ENCODE results near the gene DAPK2.
"Not testable (repeated sequence)": the region's sequence is repeated elsewhere in the genome, so short reads cannot be mapped to it uniquely, and the experiment has no call there.

DAPK2 gene

GRCh38 chr15:63967616-63968015 is 78.7 kb downstream of the DAPK2 start:
- no peak for TF ChIP-seq CTCF (IDR thresholded peaks at IDR 0.05; ENCODE audit: control extremely low read depth, extremely low read depth, low read depth, missing control alignments)
- DNase-seq (ENCODE audit: extremely low spot score) = no peak
- POLR2A ChIA-PET = no interaction called here
- CTCF ChIA-PET = interaction anchor here (1.1 to 7.2 kb wide), 9 partner anchors 10 to 216 kb away, joined by 3 to 92 read pairs (median 3); no protein-coding TSS in a partner anchor

- POLR2A ChIA-PET; DNase-seq (ENCODE audit: extremely low spot score): not testable (repeated sequence)
- CTCF ChIA-PET = interaction anchor here (1.4 kb wide), 1 partner anchor 20 kb away, joined by 3 read pairs; no protein-coding TSS in a partner anchor
These were observed 83.2 kb downstream of the DAPK2 start for GRCh38 chr15:63962947-63963721.

GRCh38 chr15:63953524-63953923 is 92.8 kb downstream of the DAPK2 start:
- no peak for TF ChIP-seq CTCF (IDR thresholded peaks at IDR 0.05; ENCODE audit: control extremely low read depth, extremely low read depth, low read depth, missing control alignments)
- ChIA-PET POLR2A (no interaction called here), CTCF (interaction anchor here (2.8 kb wide), 1 partner anchor 8 kb away, joined by 22 read pairs; no protein-coding TSS in a partner anchor)
- DNase-seq (ENCODE audit: extremely low spot score) = no peak

DNA sequence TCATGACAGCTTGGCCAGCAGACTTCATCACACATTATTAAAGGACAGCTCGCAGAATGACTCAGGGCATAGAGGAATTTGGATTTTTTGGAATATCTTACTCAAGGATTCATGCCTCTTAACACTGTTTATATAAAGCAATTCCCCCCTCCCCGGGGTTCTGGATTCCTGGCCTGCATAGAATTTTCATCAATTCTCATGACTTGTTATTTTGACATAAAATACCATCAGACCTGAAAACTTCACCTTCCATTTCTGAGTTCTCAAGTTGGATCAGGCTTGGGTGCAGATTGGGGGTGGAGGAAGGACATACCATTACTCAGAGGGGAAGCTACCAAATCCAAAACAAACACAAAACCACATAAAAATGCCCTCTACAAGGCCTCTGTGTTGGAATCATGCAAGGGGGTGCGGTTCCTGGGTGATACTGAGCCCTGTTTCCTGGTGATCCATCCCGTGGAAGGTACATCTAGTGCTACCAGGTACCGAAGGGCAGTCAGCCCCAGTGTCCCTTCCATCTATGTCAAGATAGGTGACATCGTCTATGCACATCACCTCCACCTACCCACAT is 95.3 kb downstream of the DAPK2 start:
- POLR2A ChIA-PET = interaction anchor here (0.7 kb wide), 1 partner anchor 118 kb away, joined by 3 read pairs; no protein-coding TSS in a partner anchor
- no peak for DNase-seq (ENCODE audit: extremely low spot score)
- TF ChIP-seq CTCF (IDR thresholded peaks at IDR 0.05; ENCODE audit: control extremely low read depth, extremely low read depth, low read depth, missing control alignments) = no peak
- CTCF ChIA-PET = interaction anchor here (1.5 kb wide), 1 partner anchor 17 kb away, joined by 4 read pairs; no protein-coding TSS in a partner anchor

DNA sequence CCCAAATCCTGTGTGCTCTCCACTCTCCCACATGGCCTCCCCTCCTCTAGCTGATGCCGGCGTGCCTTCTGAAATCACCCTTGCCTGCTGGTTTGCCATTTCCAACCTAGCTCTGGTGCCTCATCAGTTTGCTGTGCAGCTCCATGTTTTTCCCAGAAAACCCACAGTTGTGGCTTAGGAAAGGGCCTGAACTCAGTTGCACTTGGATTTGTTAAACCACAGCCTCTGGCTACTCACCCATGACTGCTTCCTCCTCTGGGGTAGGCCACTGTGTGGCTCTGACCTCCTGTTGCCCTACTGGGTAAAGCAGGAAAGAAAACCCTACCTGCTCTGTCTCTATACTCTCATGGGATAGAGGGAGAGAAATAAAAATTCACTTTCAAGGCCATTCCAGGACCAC is 97.3 kb downstream of the DAPK2 start:
- CTCF ChIA-PET = interaction anchor here (1.1 to 5.9 kb wide), 2 partner anchors 99 to 337 kb away, joined by 3 to 68 read pairs; partner anchors contain the start of gene DAPK2
- POLR2A ChIA-PET = no interaction called here
- no peak for TF ChIP-seq CTCF (IDR thresholded peaks at IDR 0.05; ENCODE audit: control extremely low read depth, extremely low read depth, low read depth, missing control alignments)
- no peak for DNase-seq (ENCODE audit: extremely low spot score)

DNA sequence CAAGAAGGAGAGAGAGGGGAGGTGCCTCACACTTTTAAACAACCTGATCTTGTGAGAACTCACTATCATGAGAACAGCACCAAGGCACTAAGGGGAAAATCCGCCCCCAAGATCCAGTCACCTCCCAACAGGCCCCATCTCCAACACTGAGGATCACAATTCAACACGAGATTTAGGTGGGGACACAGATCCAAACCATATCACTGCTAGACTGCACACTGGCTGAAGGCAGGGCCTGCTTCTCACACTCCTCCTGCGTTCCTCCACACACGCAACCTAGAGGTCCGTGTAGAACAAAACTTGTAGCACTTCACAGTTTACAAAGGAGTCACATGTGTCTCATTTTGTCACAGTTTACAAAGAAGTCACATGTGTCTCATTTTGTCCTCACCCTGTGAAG is 97.8 kb downstream of the DAPK2 start:
- ChIA-PET CTCF (interaction anchor here (1.1 to 5.9 kb wide), 3 partner anchors 21 to 337 kb away, joined by 3 to 68 read pairs (median 59); partner anchors contain the start of gene DAPK2), POLR2A (no interaction called here)
- DNase-seq (ENCODE audit: extremely low spot score) = no peak
- no peak for TF ChIP-seq CTCF (IDR thresholded peaks at IDR 0.05; ENCODE audit: control extremely low read depth, extremely low read depth, low read depth, missing control alignments)

DNA sequence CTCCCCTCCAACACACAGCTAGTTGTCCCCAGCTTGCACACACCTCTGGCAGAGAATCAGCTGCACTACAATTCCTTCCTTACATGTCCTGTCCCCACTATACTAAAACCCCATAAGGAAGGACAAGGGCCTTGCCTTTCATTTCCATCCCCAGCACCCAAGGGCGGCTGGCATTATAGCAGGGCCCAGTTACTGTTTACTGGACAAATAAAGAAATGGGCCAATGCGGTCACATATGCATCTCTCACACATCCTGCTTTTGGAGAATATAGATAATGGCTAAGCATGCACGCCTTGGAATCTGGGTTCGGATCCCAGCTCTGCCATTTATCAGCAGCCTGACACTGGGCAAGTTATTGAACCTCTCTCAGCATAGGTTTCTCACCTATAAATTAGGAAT is 99.1 kb downstream of the DAPK2 start:
- TF ChIP-seq CTCF (IDR thresholded peaks at IDR 0.05; ENCODE audit: control extremely low read depth, extremely low read depth, low read depth, missing control alignments) = no peak
- no peak for DNase-seq (ENCODE audit: extremely low spot score)
- ChIA-PET POLR2A (interaction anchor here (1.0 kb wide), 1 partner anchor 23 kb away, joined by 4 read pairs; no protein-coding TSS in a partner anchor), CTCF (interaction anchor here (0.8 to 5.9 kb wide), 10 partner anchors 13 to 337 kb away, joined by 3 to 68 read pairs (median 5); partner anchors contain the start of gene DAPK2)

Data from GM10248 (cell line).